Lung (tissue), 12 donors: Measurements from ENCODE around the gene ME2. TPM values are rescaled to one million over a fixed set of nuclear protein-coding genes. Genes with fewer than 3 reads are reported as not detected.
"Not testable (repeated sequence)": the region's sequence is repeated elsewhere in the genome, so short reads cannot be mapped to it uniquely, and the experiment has no call there.

ENCODE experiments used
- ATAC-seq: fragments of 200-7000 bp; cut with Tn5 transposase; one replicate; pipeline ENCODE4 v1.9.1; 2020; ENCODE audit warnings: moderate number of reproducible peaks; ENCODE audit not compliant: insufficient read depth, low FRiP score
- DNase-seq, 3 donors: peaks; one replicate each; pipeline ENCODE4 v3.0.0-alpha.2; 2013 to 2017
- H3K27ac ChIP-seq, 2 donors: one replicate each; pipeline ENCODE4 v1.5.1; 2013; ENCODE audit warnings: mild to moderate bottlenecking in 2 of 2, moderate library complexity in 2 of 2, control low read depth in 1 of 2, inconsistent platforms in 1 of 2, low read depth in 1 of 2, low read length in 1 of 2
- H3K27me3 ChIP-seq, 3 donors: one replicate each; pipeline ENCODE4 v1.5.1; 2013; ENCODE audit warnings: low read length in 2 of 3; ENCODE audit not compliant: control insufficient read depth in 3 of 3, insufficient read depth in 3 of 3
- H3K36me3 ChIP-seq, 4 donors: one replicate each; pipeline ENCODE4 v1.5.1; 2013; ENCODE audit warnings: low read length in 4 of 4, mild to moderate bottlenecking in 1 of 4, moderate library complexity in 1 of 4; ENCODE audit not compliant: control insufficient read depth in 4 of 4, insufficient read depth in 4 of 4
- H3K4me1 ChIP-seq, 5 donors: one replicate each; pipeline ENCODE4 v1.5.1; 2013; ENCODE audit warnings: low read length in 5 of 5, mild to moderate bottlenecking in 2 of 5, moderate library complexity in 1 of 5; ENCODE audit not compliant: control insufficient read depth in 5 of 5, insufficient read depth in 5 of 5
- H3K4me3 ChIP-seq: one replicate; pipeline ENCODE4 v1.5.1; 2013; ENCODE audit warnings: mild to moderate bottlenecking, control low read depth, moderate library complexity
- H3K9ac ChIP-seq, 2 donors: one replicate each; pipeline ENCODE4 v1.5.1; 2013; ENCODE audit warnings: low read length in 2 of 2, control low read depth in 1 of 2; ENCODE audit not compliant: insufficient read depth in 1 of 2
- H3K9me3 ChIP-seq, 4 donors: one replicate each; pipeline ENCODE4 v1.5.1; 2013; ENCODE audit warnings: low read length in 3 of 4, mild to moderate bottlenecking in 1 of 4, moderate library complexity in 1 of 4; ENCODE audit not compliant: control insufficient read depth in 4 of 4, insufficient read depth in 3 of 4
- WGBS, 2 donors: extraction: QIAGEN DNeasy Blood & Tissue Kit; methylation state at CpG; one replicate each; pipeline ENCODE4 v1.1.7; 2013; 5-methylcytosine and 5-hydroxymethylcytosine counted together
- polyA plus RNA-seq, 2 donors: library from polyadenylated mRNA; stranded (reverse); fragments of 200-250 nt; gene quantifications; one replicate each; pipeline ENCODE4 v1.2.1, GENCODE V29; 2013
- total RNA-seq, 2 donors: library from RNA; depleted of rRNA in 1 of 2; stranded (reverse); fragments of >200 nt in 1 of 2; gene quantifications; one replicate each; pipeline ENCODE4 v1.2.1, GENCODE V29; 2014 to 2021
- TF ChIP-seq, protein P1 (sequence below): IDR thresholded peaks from 2 replicates; pipeline ENCODE4 v1.5.1; 2012; ENCODE audit warnings: mild to moderate bottlenecking; ENCODE audit errors: control extremely low read depth, extremely low read depth
- donor health status: control.
- donor health status: control.
- donor health status: Bipolar disorder and iron deficiency.
- donor health status: healthy.
- donor health status: DM: yes; HTN: yes; CAD: no.

The ME2 gene
- total and polyA plus RNA-seq, 4 donors: 17.9 to 52.0 (median 34.0) TPM

DNA sequence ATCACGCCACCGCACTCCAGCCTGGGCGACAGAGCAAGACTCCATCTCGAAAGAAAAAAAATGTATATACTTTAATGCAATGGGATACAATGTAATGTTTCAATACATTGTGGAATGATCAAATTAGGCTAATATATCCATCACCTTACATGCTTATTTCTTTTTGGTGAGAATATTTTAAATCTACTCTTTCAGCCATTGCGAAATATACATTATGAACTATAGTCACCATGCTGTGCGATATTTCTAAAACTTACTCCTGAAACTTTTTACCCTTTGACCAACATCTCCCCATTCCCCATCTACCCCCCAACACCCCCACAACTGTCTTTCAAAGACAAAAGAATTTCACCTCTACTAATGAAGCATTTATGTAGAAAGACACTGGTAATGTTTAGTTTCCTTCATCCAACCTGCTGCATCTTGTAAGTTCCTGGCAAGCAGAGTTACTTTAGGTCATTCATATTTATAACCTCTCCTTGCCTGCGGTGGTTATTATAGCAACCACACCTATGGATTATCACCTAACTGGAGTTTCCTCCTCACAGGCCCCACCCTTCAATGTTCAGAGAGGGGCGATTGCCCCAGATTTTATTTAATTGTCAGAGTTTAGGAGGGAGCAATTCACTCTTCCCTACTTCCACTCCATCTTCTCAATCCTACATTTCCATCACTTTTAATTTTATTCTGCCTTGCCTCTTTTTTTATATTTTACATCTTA, 1.2 kb upstream of the ME2 start:
- no peaks in the 10 kb centered on the region for H3K9me3 ChIP-seq
- peaks cover 0 to 14% (median 6%) of the 10 kb centered on the region in 5 donors for H3K4me1 ChIP-seq
- peaks cover 0 to 5% (median 3%) of the 10 kb centered on the region in 3 donors for H3K27me3 ChIP-seq
- no peak for DNase-seq
- no peaks in the 10 kb centered on the region for H3K36me3 ChIP-seq
- H3K4me3 ChIP-seq: no peak overlapping the region
- H3K9ac ChIP-seq: no peak overlapping the region
- 71 to 78% methylated on average over 8 of the region's 8 CpGs for WGBS, 2 donors
- no peak for ATAC-seq
- TF ChIP-seq, protein P1, sequence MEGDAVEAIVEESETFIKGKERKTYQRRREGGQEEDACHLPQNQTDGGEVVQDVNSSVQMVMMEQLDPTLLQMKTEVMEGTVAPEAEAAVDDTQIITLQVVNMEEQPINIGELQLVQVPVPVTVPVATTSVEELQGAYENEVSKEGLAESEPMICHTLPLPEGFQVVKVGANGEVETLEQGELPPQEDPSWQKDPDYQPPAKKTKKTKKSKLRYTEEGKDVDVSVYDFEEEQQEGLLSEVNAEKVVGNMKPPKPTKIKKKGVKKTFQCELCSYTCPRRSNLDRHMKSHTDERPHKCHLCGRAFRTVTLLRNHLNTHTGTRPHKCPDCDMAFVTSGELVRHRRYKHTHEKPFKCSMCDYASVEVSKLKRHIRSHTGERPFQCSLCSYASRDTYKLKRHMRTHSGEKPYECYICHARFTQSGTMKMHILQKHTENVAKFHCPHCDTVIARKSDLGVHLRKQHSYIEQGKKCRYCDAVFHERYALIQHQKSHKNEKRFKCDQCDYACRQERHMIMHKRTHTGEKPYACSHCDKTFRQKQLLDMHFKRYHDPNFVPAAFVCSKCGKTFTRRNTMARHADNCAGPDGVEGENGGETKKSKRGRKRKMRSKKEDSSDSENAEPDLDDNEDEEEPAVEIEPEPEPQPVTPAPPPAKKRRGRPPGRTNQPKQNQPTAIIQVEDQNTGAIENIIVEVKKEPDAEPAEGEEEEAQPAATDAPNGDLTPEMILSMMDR: no peak
- peak overlapping the region in 1 of 2 donors; percentile 45 for H3K27ac ChIP-seq

DNA sequence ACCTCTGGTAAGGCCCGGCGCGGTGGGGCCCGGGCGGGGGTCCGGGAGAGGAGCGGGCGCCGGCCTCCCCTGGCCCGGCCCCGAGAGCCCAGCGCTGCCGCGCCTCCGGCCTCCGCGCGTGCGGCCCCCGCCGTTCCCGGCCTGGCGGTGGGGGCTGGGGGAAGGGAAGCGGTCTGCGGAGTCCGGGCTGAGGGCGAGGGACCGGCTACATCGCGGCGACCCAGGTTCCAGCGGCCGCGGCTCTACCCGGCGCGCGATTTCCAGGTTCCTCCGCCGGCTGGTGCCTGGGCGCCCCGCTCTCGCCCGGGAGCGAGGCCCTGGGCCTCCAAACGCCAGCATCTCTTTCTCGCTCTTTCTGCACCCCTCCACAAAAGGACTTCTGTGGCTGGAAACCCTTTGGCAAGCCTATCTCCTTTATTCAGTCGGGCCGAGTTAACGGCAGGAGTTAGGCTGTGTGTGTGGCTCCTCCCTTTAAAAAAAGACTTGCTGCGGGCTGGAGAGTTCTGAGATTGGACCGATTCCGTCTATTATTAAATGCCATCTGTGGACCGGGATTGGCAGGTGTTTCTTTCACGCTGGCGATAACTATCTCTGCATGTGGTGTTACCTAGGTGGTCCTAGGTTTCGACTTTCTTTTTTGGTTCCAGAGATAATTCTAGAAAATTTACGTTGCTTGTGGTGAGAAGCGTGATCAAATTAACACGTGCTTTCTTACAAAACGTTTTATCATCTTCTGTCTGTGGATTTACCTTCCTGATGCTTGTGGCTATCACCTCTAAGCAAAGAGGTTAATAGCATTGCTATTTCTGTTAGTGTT, 592 bp downstream of the ME2 start:
- WGBS, 2 donors: 1% methylated on average over 39 to 61 of the region's 61 CpGs
- Histone ChIP-seq H3K9me3 (no peaks in the 10 kb centered on the region), H3K36me3 (no peaks in the 10 kb centered on the region), H3K4me3 (peak overlapping the region; percentile 70), H3K9ac (peak overlapping the region; percentile 41 to 43), H3K27ac (peak overlapping the region; percentile 93 to 95), H3K4me1 (peaks cover 0 to 14% (median 6%) of the 10 kb centered on the region in 5 donors), H3K27me3 (peaks cover 0 to 3% (median 0%) of the 10 kb centered on the region in 3 donors)
- ATAC-seq (peak; percentile 27), DNase-seq (peak; percentile 52 to 65 (median 60))
- TF ChIP-seq, protein P1: no peak

DNA sequence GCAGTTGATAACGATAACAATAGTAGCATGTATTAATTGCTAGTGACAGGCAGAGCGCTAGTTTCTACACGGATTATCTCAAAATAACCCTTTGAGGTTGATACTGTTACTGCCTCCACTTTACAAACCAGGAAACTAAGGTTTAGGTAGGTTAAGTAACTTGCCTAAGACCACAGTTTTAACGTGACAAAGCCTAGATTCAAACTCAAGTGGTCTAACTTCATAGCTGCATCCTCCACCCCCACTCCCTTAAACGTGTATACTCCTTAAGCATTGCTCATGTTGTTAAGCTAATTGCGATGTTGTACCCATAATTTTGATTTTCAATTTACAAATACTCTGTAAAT, 1.2 kb downstream of the ME2 start:
- peak in 1 of 3 donors; percentile 34 for DNase-seq
- H3K36me3 ChIP-seq: no peaks in the 10 kb centered on the region
- no peak for ATAC-seq
- no peak overlapping the region for H3K4me3 ChIP-seq
- H3K9me3 ChIP-seq: no peaks in the 10 kb centered on the region
- TF ChIP-seq, protein P1: no peak
- peaks cover 0 to 3% (median 0%) of the 10 kb centered on the region in 3 donors for H3K27me3 ChIP-seq
- peaks cover 0 to 14% (median 6%) of the 10 kb centered on the region in 5 donors for H3K4me1 ChIP-seq
- 21 to 23% methylated on average over 6 of the region's 6 CpGs for WGBS, 2 donors
- peak overlapping the region; percentile 41 to 43 for H3K9ac ChIP-seq
- no peak overlapping the region for H3K27ac ChIP-seq

DNA sequence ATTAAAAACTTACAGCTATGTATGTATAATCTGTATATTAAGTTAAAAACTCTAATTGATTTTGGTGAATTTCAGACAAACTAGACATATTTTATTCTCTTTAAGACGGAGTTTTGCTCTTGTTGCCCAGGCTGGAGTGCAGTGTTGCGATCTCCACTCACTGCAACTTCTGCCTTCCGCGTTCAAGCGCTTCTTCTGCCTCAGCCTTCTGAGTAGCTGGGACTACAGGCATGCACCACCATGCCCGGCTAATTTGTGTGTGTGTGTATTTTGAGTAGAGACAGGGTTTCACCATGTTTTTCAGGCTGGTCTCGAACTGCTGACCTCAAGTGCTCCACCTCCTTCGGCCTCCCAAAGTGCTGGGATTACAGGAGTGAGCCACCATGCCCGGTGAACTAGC, 2.0 kb downstream of the ME2 start:
- H3K9me3 ChIP-seq, H3K27me3 ChIP-seq, H3K9ac ChIP-seq, H3K27ac ChIP-seq, ATAC-seq, DNase-seq, H3K36me3 ChIP-seq, H3K4me3 ChIP-seq: not testable (repeated sequence)
- peaks cover 0 to 14% (median 6%) of the 10 kb centered on the region in 5 donors for H3K4me1 ChIP-seq
- WGBS, 2 donors: 86 to 95% methylated on average over 9 of the region's 9 CpGs
